ENCODE data around the gene IQCH. TPM values are rescaled to one million over a fixed set of nuclear protein-coding genes. Genes with fewer than 3 reads are reported as not detected.
A peak's percentile ranks its signal among the peaks of the same experiment; 100 is the strongest.

IQCH gene
- total and polyA plus RNA-seq, 2 experiments from 2014 or later, result 2.1 to 4.1 TPM

- no peak overlapping the region for H3K9ac ChIP-seq
- no peaks in the 10 kb centered on the region for H4K20me1 ChIP-seq (ENCODE audit: insufficient read depth)
- no peaks in the 10 kb centered on the region for H3K9me2 ChIP-seq (ENCODE audit: insufficient read depth)
- no peaks in the 10 kb centered on the region for H3K9me3 ChIP-seq (ENCODE audit: low read depth)
- no peaks in the 10 kb centered on the region for H3K79me2 ChIP-seq (ENCODE audit: insufficient read depth)
- DNase-seq, result no peak
- H3K27me3 ChIP-seq (replicated peaks; ENCODE audit: insufficient read depth), result no peaks in the 10 kb centered on the region
- TF ChIP-seq EZH2phosphoT487 (IDR thresholded peaks at IDR 0.05; ENCODE audit: insufficient read depth, low read depth), result no peak
- no peak for TF ChIP-seq EZH2 (IDR thresholded peaks at IDR 0.05; ENCODE audit: insufficient read depth, poor library complexity, severe bottlenecking)
- H3K4me2 ChIP-seq (ENCODE audit: unreplicated experiment), result no peak overlapping the region
- peaks cover 19% of the 10 kb centered on the region for H3F3A ChIP-seq (ENCODE audit: insufficient read depth)
- no peak overlapping the region for H3K27ac ChIP-seq
- no peak overlapping the region for H2AFZ ChIP-seq
- H3K4me1 ChIP-seq (ENCODE audit: insufficient read depth), result peaks cover 11% of the 10 kb centered on the region
- 0 out of 2 replicates have a peak, but pooled peaks cover 6% of the 10 kb centered on the region for H3K36me3 ChIP-seq (ENCODE audit: low read depth)
- in situ Hi-C loops (cut with MboI), result no loop called here
- 31 to 36% methylated on average over 1 of the region's 1 CpG for WGBS, 2 experiments (ENCODE audit: low coverage in 1 of 2, low lambda C conversion rate in 2 of 2, missing lambda C conversion rate in 2 of 2)
- H3K4me3 ChIP-seq, result no peak overlapping the region
Measured at GRCh38 chr15:67533873-67534272, 279.3 kb downstream of the IQCH start.

- 93 to 100% methylated on average over 1 of the region's 1 CpG for WGBS, 2 experiments (ENCODE audit: low coverage in 1 of 2, low lambda C conversion rate in 2 of 2, missing lambda C conversion rate in 2 of 2)
- Histone ChIP-seq H3K27me3 (replicated peaks; ENCODE audit: insufficient read depth) (no peaks in the 10 kb centered on the region), H3K27ac (no peak overlapping the region), H3K79me2 (ENCODE audit: insufficient read depth) (no peaks in the 10 kb centered on the region), H4K20me1 (ENCODE audit: insufficient read depth) (no peaks in the 10 kb centered on the region), H3K4me1 (ENCODE audit: insufficient read depth) (peaks cover 11% of the 10 kb centered on the region), H3K9me3 (ENCODE audit: low read depth) (no peaks in the 10 kb centered on the region), H3K4me3 (no peak overlapping the region), H2AFZ (no peak overlapping the region), H3K36me3 (ENCODE audit: low read depth) (0 out of 2 replicates have a peak, but pooled peaks cover 6% of the 10 kb centered on the region), H3F3A (ENCODE audit: insufficient read depth) (peaks cover 19% of the 10 kb centered on the region), H3K4me2 (ENCODE audit: unreplicated experiment) (no peak overlapping the region), H3K9ac (no peak overlapping the region), H3K9me2 (ENCODE audit: insufficient read depth) (no peaks in the 10 kb centered on the region)
- in situ Hi-C loops (cut with MboI), result no loop called here
- no peak for TF ChIP-seq EZH2 (IDR thresholded peaks at IDR 0.05; ENCODE audit: insufficient read depth, poor library complexity, severe bottlenecking)
- no peak for TF ChIP-seq EZH2phosphoT487 (IDR thresholded peaks at IDR 0.05; ENCODE audit: insufficient read depth, low read depth)
- no peak for DNase-seq
Measured at GRCh38 chr15:67534360-67534759, 279.8 kb downstream of the IQCH start.

- H4K20me1 ChIP-seq (ENCODE audit: insufficient read depth), result no peaks in the 10 kb centered on the region
- no peaks in the 10 kb centered on the region for H3K27me3 ChIP-seq (replicated peaks; ENCODE audit: insufficient read depth)
- no peaks in the 10 kb centered on the region; the same call in 1 of the 2 replicates for H3K4me1 ChIP-seq (ENCODE audit: insufficient read depth)
- no peak overlapping the region for H3K4me3 ChIP-seq
- in situ Hi-C loops (cut with MboI), result no loop called here
- 0 out of 2 replicates have a peak, but pooled peaks cover under 1% of the 10 kb centered on the region for H3K79me2 ChIP-seq (ENCODE audit: insufficient read depth)
- no peak for DNase-seq
- H3K36me3 ChIP-seq (ENCODE audit: low read depth), result no peaks in the 10 kb centered on the region
- H3F3A ChIP-seq (ENCODE audit: insufficient read depth), result peaks cover 4% of the 10 kb centered on the region; the same call in 1 of the 2 replicates
- WGBS, 2 experiments (ENCODE audit: low coverage in 1 of 2, low lambda C conversion rate in 2 of 2, missing lambda C conversion rate in 2 of 2), result 100% methylated on average over 1 of the region's 1 CpG
- H3K9ac ChIP-seq, result no peak overlapping the region
- H2AFZ ChIP-seq, result no peak overlapping the region
- no peaks in the 10 kb centered on the region for H3K9me3 ChIP-seq (ENCODE audit: low read depth)
- no peaks in the 10 kb centered on the region for H3K9me2 ChIP-seq (ENCODE audit: insufficient read depth)
- no peak overlapping the region for H3K4me2 ChIP-seq (ENCODE audit: unreplicated experiment)
- H3K27ac ChIP-seq, result no peak overlapping the region
- no peak for TF ChIP-seq EZH2 (IDR thresholded peaks at IDR 0.05; ENCODE audit: insufficient read depth, poor library complexity, severe bottlenecking)
- TF ChIP-seq EZH2phosphoT487 (IDR thresholded peaks at IDR 0.05; ENCODE audit: insufficient read depth, low read depth), result no peak
Measured at GRCh38 chr15:67537771-67538170, 283.2 kb downstream of the IQCH start.

GRCh38 chr15:67542420-67543347, 288.1 kb downstream of the IQCH start, which contains the start of gene MAP2K5:
Gene MAP2K5, plus strand, starts transcription at chr15:67542703. Its CDS starts 633 bp downstream, at chr15:67543336.
- WGBS, 2 experiments (ENCODE audit: low coverage in 1 of 2, low lambda C conversion rate in 2 of 2, missing lambda C conversion rate in 2 of 2), result 1 to 2% methylated on average over 49 to 63 of the region's 91 CpGs
- Histone ChIP-seq H3K4me1 (ENCODE audit: insufficient read depth) (peaks cover 10% of the 10 kb centered on the region), H3K27me3 (replicated peaks; ENCODE audit: insufficient read depth) (no peaks in the 10 kb centered on the region), H3K79me2 (ENCODE audit: insufficient read depth) (peaks cover 16% of the 10 kb centered on the region), H3K9me3 (ENCODE audit: low read depth) (no peaks in the 10 kb centered on the region), H4K20me1 (ENCODE audit: insufficient read depth) (no peaks in the 10 kb centered on the region), H2AFZ (peak within 1 kb of the TSS; percentile 94), H3F3A (ENCODE audit: insufficient read depth) (peaks cover 6% of the 10 kb centered on the region), H3K9ac (peak within 1 kb of the TSS; percentile 83), H3K9me2 (ENCODE audit: insufficient read depth) (no peaks in the 10 kb centered on the region), H3K36me3 (ENCODE audit: low read depth) (no peaks in the 10 kb centered on the region), H3K4me2 (ENCODE audit: unreplicated experiment) (peak within 1 kb of the TSS; percentile 96), H3K4me3 (peak within 1 kb of the TSS; percentile 85), H3K27ac (peak within 1 kb of the TSS; percentile 67)
- TF ChIP-seq EZH2 (IDR thresholded peaks at IDR 0.05; ENCODE audit: insufficient read depth, poor library complexity, severe bottlenecking), result no peak
- TF ChIP-seq EZH2phosphoT487 (IDR thresholded peaks at IDR 0.05; ENCODE audit: insufficient read depth, low read depth), result no peak
- DNase-seq, result peak; percentile 85
- in situ Hi-C loops (cut with MboI), result no loop called here
